Thymus (tissue), 11 donors: Measurements from ENCODE around the gene AKNA. TPM values are rescaled to one million over a fixed set of nuclear protein-coding genes. Genes with fewer than 3 reads are reported as not detected.
"Not testable (repeated sequence)": the region's sequence is repeated elsewhere in the genome, so short reads cannot be mapped to it uniquely, and the experiment has no call there.

Experiments used
- DNase-seq, 9 donors: peaks; one replicate each; pipeline ENCODE4 v3.0.0-alpha.2; 2013; ENCODE audit warnings: low spot score in 9 of 9, low read depth in 6 of 9, missing footprints in 1 of 9
- H3K27ac ChIP-seq, 2 donors: one replicate each; pipeline ENCODE4 v1.5.1; 2013; ENCODE audit warnings: control low read depth in 1 of 2, low read depth in 1 of 2, low read length in 1 of 2, mild to moderate bottlenecking in 1 of 2, moderate library complexity in 1 of 2
- H3K27me3 ChIP-seq, 2 donors: one replicate each; pipeline ENCODE4 v1.5.1; 2013; ENCODE audit warnings: low read length in 1 of 2; ENCODE audit not compliant: control insufficient read depth in 2 of 2, insufficient read depth in 1 of 2
- H3K36me3 ChIP-seq, 2 donors: one replicate each; pipeline ENCODE4 v1.5.1; 2013; ENCODE audit warnings: low read length in 1 of 2, mild to moderate bottlenecking in 1 of 2, moderate library complexity in 1 of 2; ENCODE audit not compliant: control insufficient read depth in 2 of 2, insufficient read depth in 2 of 2
- H3K4me1 ChIP-seq, 2 donors: one replicate each; pipeline ENCODE4 v1.5.1; 2013; ENCODE audit warnings: low read length in 2 of 2; ENCODE audit not compliant: control insufficient read depth in 2 of 2, insufficient read depth in 2 of 2
- H3K4me3 ChIP-seq, 2 donors: one replicate each; pipeline ENCODE4 v1.5.1; 2013; ENCODE audit warnings: low read length in 2 of 2, control low read depth in 1 of 2, mild to moderate bottlenecking in 1 of 2
- H3K9me3 ChIP-seq, 2 donors: one replicate each; pipeline ENCODE4 v1.5.1; 2013; ENCODE audit warnings: low read length in 1 of 2, mild to moderate bottlenecking in 1 of 2; ENCODE audit not compliant: control insufficient read depth in 2 of 2, insufficient read depth in 1 of 2
- WGBS: extraction: QIAGEN DNeasy Blood & Tissue Kit; methylation state at CpG from one replicate; pipeline ENCODE4 v1.1.7; 2013; 5-methylcytosine and 5-hydroxymethylcytosine counted together
- polyA plus RNA-seq: library from polyadenylated mRNA; stranded (reverse); fragments of 200-250 nt; gene quantifications from one replicate; pipeline ENCODE4 v1.2.3, GENCODE V29; 2013
- total RNA-seq: library from RNA; stranded (reverse); fragments of 120-200 nt; gene quantifications from one replicate; pipeline ENCODE4 v1.2.4, GENCODE V29; 2013
- donor health status: healthy.

Gene AKNA
- total and polyA plus RNA-seq, 2 donors: 52.2 to 162 TPM

- 97% methylated on average over 23 of the region's 23 CpGs for WGBS
- H3K4me1 ChIP-seq: no peaks in the 10 kb centered on the region
- no peak overlapping the region for H3K4me3 ChIP-seq
- H3K9me3 ChIP-seq: no peaks in the 10 kb centered on the region
- no peaks in the 10 kb centered on the region for H3K27me3 ChIP-seq
- H3K27ac ChIP-seq: no peak overlapping the region
- peaks cover 72 to 75% of the 10 kb centered on the region in 2 donors for H3K36me3 ChIP-seq
- no peak for DNase-seq
These were observed 50.9 kb downstream of the AKNA start for GRCh38 chr9:114336699-114337395.

GRCh38 chr9:114336157-114336556, 51.6 kb downstream of the AKNA start:
- WGBS: 83% methylated on average over 10 of the region's 10 CpGs
- no peak for DNase-seq
- Histone ChIP-seq H3K36me3 (peaks cover 66 to 68% of the 10 kb centered on the region in 2 donors), H3K4me1 (no peaks in the 10 kb centered on the region), H3K27me3 (no peaks in the 10 kb centered on the region), H3K9me3 (no peaks in the 10 kb centered on the region), H3K27ac (no peak overlapping the region), H3K4me3 (no peak overlapping the region)

- Histone ChIP-seq H3K9me3 (no peaks in the 10 kb centered on the region), H3K4me1 (no peaks in the 10 kb centered on the region), H3K36me3 (peaks cover 61 to 64% of the 10 kb centered on the region in 2 donors), H3K27me3 (no peaks in the 10 kb centered on the region), H3K4me3 (no peak overlapping the region), H3K27ac (no peak overlapping the region)
- DNase-seq: no peak
- WGBS: 94% methylated on average over 2 of the region's 2 CpGs
These were observed 52.0 kb downstream of the AKNA start for GRCh38 chr9:114335745-114336144.

DNA sequence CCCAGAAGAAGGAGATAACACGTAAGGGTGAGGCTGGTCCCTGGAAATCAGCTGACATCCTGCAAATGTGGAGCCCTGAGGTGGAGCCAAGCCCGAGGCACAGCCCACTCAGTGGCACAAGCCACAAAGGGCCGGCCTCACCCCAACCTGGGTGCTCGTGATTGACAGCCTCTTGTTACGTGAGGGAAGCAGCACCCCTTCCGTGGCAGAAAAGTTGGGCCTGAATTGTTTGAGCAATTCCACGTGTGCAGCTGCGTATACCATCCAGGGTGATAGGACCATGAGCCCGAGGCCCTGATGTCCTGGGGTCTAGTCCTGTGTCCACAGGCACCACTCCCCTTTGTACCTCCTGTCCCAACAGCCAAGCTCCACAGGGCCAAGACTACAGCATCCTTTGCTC, 53.3 kb downstream of the AKNA start:
- DNase-seq: no peak
- WGBS: over 99% methylated on average over 8 of the region's 9 CpGs
- Histone ChIP-seq H3K27me3 (no peaks in the 10 kb centered on the region), H3K9me3 (no peaks in the 10 kb centered on the region), H3K27ac (no peak overlapping the region), H3K4me1 (no peaks in the 10 kb centered on the region), H3K36me3 (peaks cover 49 to 51% of the 10 kb centered on the region in 2 donors), H3K4me3 (no peak overlapping the region)

- peaks cover 41 to 44% of the 10 kb centered on the region in 2 donors for H3K36me3 ChIP-seq
- H3K4me3 ChIP-seq, H3K4me1 ChIP-seq, H3K27ac ChIP-seq, H3K9me3 ChIP-seq, H3K27me3 ChIP-seq, DNase-seq: not testable (repeated sequence)
- 100% methylated on average over 2 of the region's 4 CpGs for WGBS
These were observed 54.1 kb downstream of the AKNA start for GRCh38 chr9:114333718-114334117.

GRCh38 chr9:114332474-114333040, 55.2 kb downstream of the AKNA start:
- not testable (repeated sequence) for H3K4me3 ChIP-seq, H3K9me3 ChIP-seq, H3K27me3 ChIP-seq, H3K27ac ChIP-seq, H3K4me1 ChIP-seq, DNase-seq
- peaks cover 30 to 32% of the 10 kb centered on the region in 2 donors for H3K36me3 ChIP-seq
- 96% methylated on average over 4 of the region's 4 CpGs for WGBS

DNA sequence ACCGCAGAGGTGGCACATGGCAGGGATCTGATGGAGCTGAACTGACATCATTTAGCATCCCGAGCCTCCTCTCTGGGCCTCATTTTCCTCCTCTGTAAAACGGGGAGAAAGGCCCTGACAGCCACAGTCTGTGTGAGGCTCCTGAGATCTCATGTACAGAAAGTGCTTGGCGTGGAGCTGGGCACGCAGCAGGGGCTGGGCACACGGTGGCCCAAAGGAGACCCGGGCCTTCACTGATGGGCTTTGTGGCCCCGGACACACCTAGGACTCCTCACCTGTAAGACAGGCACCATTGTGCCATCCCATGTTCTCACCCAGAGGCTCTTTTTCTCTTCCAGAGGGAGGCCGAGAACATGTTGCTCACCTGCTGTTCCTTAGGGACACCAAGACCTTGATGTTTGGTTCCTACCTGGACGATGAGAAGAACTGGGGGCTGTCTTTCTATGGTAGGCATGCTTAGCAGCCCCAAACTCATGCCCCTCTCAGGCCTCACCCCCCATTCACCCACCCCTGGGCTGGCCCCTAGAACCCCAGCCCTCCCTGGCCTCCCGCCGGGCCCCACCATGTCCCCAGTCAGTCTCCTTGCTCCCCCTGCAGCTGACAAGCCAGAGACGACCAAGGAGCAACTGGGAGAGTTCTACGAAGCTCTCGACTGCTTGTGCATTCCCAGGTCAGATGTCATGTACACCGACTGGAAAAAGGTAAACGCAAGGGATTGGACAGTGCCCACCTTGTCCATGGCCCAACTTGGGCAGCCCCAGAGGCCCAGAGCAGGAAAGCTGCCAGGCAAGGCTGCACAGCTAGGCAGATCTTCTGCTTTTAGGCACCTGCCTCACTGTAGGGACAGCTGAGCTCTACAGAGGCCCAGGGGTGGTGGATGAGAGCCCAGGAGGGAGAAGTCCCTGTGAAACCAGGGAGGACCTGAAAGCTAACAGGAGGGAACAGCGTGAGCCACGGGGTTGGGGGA, 56.3 kb downstream of the AKNA start:
- peaks cover 19 to 22% of the 10 kb centered on the region in 2 donors for H3K36me3 ChIP-seq
- not testable (repeated sequence) for H3K27me3 ChIP-seq, H3K4me3 ChIP-seq, H3K4me1 ChIP-seq, H3K27ac ChIP-seq, H3K9me3 ChIP-seq, DNase-seq
- WGBS: 88% methylated on average over 15 of the region's 19 CpGs

DNA sequence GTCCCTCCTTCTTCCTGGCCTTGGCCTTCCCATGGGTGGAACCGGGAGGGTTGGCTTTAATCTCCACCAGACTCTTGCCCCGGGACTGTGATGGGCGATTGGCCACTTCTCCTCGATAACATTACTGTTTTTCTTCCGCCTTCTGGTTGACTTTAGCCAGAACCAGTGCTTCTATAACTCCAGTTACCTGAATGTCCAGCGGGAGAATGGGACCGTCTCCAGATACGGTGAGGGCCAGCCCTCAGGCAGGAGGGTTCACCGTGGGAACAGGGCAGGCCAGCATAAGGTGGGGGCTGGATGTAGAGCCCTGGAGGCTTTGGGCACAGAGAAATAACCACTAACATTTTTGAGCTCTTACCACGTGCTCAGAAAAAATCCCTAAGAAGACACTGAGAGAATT, 57.1 kb downstream of the AKNA start:
- WGBS: 84% methylated on average over 10 of the region's 10 CpGs
- Histone ChIP-seq H3K27me3 (no peaks in the 10 kb centered on the region), H3K27ac (no peak overlapping the region), H3K4me3 (no peak overlapping the region), H3K9me3 (no peaks in the 10 kb centered on the region), H3K36me3 (peaks cover 10 to 13% of the 10 kb centered on the region in 2 donors), H3K4me1 (no peaks in the 10 kb centered on the region)
- no peak for DNase-seq

- not testable (repeated sequence) for H3K4me3 ChIP-seq, H3K27me3 ChIP-seq, DNase-seq, H3K36me3 ChIP-seq, H3K27ac ChIP-seq, H3K4me1 ChIP-seq, H3K9me3 ChIP-seq
- no CpG with 5 or more reads among the region's 10 CpGs for WGBS
These were observed 58.2 kb downstream of the AKNA start, which contains the start of gene ORM2 for GRCh38 chr9:114329625-114330022. TSS of gene ORM2 (plus strand) at chr9:114329869. CDS start at chr9:114329905, 36 bp downstream.
